Type B pancreatic cell (in vitro differentiated cells): Measurements from ENCODE around the gene COMTD1. TPM values are rescaled to one million over a fixed set of nuclear protein-coding genes. Genes with fewer than 3 reads are reported as not detected.
"Not testable (repeated sequence)": the region's sequence is repeated elsewhere in the genome, so short reads cannot be mapped to it uniquely, and the experiment has no call there.

ENCODE experiments used
- DNase-seq: peaks from one replicate; pipeline ENCODE4 v3.0.0; 2021; ENCODE audit warnings: mixed read lengths; ENCODE audit not compliant: unreplicated experiment; ENCODE audit errors: extremely low spot score
- H3K27ac Mint-ChIP-seq: 2 replicates; pipeline ENCODE4 v1.8.0; 2021; ENCODE audit warnings: mild to moderate bottlenecking, mixed read lengths
- H3K27me3 Mint-ChIP-seq: 2 replicates; pipeline ENCODE4 v1.8.0; 2021; ENCODE audit warnings: mixed read lengths
- H3K36me3 Mint-ChIP-seq: 2 replicates; pipeline ENCODE4 v1.8.0; 2021; ENCODE audit warnings: mixed read lengths
- H3K4me1 Mint-ChIP-seq: one replicate; pipeline ENCODE4 v1.8.0; 2021; ENCODE audit warnings: mixed read lengths; ENCODE audit not compliant: unreplicated experiment
- H3K4me3 Mint-ChIP-seq: 2 replicates; pipeline ENCODE4 v1.8.0; 2021; ENCODE audit warnings: mild to moderate bottlenecking, mixed read lengths
- H3K9me3 Mint-ChIP-seq: 2 replicates; pipeline ENCODE4 v1.8.0; 2021; ENCODE audit warnings: mixed read lengths
- total RNA-seq: library from RNA; stranded (reverse); gene quantifications from 2 replicates; pipeline ENCODE4 v1.2.1, GENCODE V29; 2021; ENCODE audit warnings: low replicate concordance
- TF ChIP-seq, protein P1 (sequence below): fragments of 200-600 bp; sonication (generic); conservative IDR thresholded peaks from 2 replicates; pipeline ENCODE4 v1.5.0; 2021; ENCODE audit warnings: antibody characterized with exemption, mild to moderate bottlenecking

Gene COMTD1
- total RNA-seq, 1 donor from 2014 or later, result 40.4 TPM

DNA sequence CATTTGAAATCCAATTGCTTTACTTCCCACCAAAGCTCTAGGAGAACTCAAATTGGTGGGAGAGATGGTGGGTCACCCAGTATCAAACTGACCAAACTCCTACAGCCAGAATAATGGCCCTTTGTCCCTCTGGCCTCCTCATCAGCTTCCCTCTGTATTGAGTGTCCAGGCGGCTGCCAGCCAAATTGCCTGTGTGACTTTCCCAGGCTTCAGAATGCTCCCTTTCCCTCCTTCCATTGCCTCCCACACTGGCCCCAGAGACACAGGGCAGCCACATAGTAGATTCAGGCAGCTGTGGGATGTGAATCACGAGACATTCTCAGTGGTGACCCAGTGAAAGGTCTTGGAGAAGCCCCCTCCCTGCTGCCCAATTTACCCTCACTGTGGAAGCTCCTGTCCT, 37.9 kb downstream of the COMTD1 start:
- Mint-ChIP-seq H3K4me1 (peaks cover 4% of the 10 kb centered on the region), H3K27me3 (no peaks in the 10 kb centered on the region), H3K27ac (no peak overlapping the region), H3K36me3 (no peaks in the 10 kb centered on the region), H3K4me3 (no peak overlapping the region), H3K9me3 (peaks cover 5% of the 10 kb centered on the region)
- TF ChIP-seq, protein P1, sequence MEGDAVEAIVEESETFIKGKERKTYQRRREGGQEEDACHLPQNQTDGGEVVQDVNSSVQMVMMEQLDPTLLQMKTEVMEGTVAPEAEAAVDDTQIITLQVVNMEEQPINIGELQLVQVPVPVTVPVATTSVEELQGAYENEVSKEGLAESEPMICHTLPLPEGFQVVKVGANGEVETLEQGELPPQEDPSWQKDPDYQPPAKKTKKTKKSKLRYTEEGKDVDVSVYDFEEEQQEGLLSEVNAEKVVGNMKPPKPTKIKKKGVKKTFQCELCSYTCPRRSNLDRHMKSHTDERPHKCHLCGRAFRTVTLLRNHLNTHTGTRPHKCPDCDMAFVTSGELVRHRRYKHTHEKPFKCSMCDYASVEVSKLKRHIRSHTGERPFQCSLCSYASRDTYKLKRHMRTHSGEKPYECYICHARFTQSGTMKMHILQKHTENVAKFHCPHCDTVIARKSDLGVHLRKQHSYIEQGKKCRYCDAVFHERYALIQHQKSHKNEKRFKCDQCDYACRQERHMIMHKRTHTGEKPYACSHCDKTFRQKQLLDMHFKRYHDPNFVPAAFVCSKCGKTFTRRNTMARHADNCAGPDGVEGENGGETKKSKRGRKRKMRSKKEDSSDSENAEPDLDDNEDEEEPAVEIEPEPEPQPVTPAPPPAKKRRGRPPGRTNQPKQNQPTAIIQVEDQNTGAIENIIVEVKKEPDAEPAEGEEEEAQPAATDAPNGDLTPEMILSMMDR, result no peak
- DNase-seq, result no peak

DNA sequence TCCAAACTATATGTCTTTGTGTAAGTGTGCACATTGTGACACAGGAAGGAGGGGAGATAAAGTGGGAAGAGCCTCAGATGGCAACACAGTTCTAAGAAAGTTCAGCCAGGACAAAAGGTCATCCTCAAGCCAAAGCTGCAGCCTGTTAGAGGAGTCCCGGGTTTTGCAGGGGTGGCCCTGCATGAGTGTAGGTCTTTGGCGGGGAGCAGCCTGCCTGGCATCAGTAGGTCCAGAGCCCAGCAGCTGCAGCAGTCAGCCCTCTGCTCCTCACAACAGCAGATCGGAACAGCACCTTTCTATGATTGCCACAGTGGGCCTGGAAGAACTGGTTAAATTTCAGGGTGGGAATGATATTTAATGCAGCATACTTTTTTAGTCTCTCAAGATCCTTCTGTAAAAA, 38.7 kb downstream of the COMTD1 start:
- no peak overlapping the region for H3K27ac Mint-ChIP-seq
- peaks cover 5% of the 10 kb centered on the region for H3K9me3 Mint-ChIP-seq
- no peaks in the 10 kb centered on the region for H3K27me3 Mint-ChIP-seq
- no peak for DNase-seq
- H3K4me1 Mint-ChIP-seq, result peaks cover 4% of the 10 kb centered on the region
- TF ChIP-seq, protein P1, result no peak
- no peaks in the 10 kb centered on the region for H3K36me3 Mint-ChIP-seq
- no peak overlapping the region for H3K4me3 Mint-ChIP-seq

DNA sequence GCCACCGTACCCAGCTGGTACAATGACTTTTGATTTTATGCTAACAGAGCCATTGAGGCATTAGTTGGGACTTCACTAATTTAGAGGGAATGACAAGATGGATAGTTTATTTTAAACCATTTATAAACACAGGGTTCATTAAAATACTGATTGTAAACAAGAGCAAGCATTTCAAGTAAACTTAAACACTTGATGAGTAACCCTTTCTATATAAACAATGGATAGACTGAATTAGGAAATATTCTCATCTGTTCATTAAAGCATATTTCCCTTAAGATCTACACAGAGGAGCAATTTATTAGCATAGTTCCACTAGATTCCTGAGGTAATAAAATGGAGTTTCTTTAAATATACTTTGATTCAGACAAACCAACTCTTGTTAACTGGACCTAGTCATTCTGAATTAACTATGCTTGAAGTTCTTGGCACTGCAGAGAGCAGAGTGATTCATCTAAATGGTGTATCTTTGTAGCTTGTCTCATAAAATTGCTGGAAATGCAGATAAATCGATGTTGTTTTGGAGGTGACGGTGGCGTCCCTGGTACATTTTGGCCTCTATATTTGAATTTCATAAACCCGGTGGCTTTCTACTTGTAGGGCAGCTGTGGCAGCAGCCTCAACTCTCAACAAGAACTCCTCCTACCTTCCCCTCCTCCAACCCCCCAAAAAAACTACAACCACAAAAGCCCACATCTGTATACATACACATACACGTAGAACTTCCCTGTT, 40.6 kb downstream of the COMTD1 start:
- Mint-ChIP-seq H3K36me3 (no peaks in the 10 kb centered on the region), H3K27me3 (no peaks in the 10 kb centered on the region), H3K4me1 (peaks cover 8% of the 10 kb centered on the region), H3K9me3 (no peaks in the 10 kb centered on the region), H3K4me3 (no peak overlapping the region), H3K27ac (no peak overlapping the region)
- TF ChIP-seq, protein P1, result no peak
- DNase-seq, result no peak

DNA sequence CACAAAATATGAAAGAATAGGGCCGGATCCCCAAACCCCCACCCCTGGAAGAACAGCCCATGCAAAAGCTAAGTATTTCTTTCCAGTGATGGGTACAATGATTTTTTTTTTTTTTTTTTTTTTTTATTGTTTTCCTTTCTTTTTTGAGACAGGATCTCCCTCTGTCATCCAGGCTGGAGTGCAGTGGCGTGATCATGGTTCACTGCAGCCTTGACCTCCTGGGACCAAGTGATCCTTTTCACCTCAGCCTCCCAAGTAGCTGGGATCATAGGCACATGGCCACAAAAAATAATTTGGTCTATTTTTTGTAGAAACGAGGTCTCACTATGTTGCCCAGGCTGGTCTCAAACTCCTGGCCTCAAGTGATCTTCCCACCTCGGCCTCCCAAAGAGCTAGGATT, 41.1 kb downstream of the COMTD1 start:
- DNase-seq, H3K27me3 Mint-ChIP-seq, H3K4me3 Mint-ChIP-seq, H3K9me3 Mint-ChIP-seq, H3K4me1 Mint-ChIP-seq, H3K27ac Mint-ChIP-seq, H3K36me3 Mint-ChIP-seq: not testable (repeated sequence)

DNA sequence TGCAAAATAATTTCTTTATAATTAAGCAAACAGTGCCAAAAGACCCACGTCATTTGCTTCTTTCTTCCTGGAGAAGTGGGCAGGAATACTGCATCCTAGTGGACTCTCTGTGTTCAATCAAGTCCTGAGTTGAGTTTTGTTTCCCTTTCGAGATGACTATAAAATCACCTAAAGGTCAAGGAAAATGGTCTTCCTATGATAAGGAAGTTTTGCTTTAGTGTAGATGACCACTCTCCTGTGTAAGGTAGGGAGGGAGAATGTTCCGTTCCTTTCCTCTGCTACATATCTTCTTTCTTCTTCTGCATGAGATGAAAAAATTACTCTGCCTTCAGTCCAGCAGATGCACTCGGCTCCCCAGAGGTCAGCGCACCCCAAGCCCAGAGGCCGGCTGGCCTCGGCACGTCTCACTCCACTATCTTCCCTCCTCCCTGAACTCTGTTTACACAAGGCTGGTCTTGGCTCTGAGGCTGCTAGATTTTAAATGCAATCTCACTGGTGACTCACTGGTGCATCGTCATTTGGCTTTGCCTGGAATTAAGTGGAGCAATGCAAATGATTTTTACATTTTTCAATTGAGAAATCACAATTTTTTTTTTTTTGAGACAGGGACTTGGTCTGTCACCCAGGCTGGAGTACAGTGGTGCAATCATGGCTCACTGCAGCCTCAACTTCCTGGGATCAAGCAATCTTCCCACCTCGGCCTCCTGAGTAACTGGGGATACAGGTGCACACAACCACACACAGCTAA, 43.8 kb downstream of the COMTD1 start:
- DNase-seq, result no peak
- H3K36me3 Mint-ChIP-seq, result no peaks in the 10 kb centered on the region
- H3K9me3 Mint-ChIP-seq, result no peaks in the 10 kb centered on the region
- peak overlapping the region; percentile 91 for H3K27ac Mint-ChIP-seq
- peaks cover 8% of the 10 kb centered on the region for H3K4me1 Mint-ChIP-seq
- no peaks in the 10 kb centered on the region for H3K27me3 Mint-ChIP-seq
- TF ChIP-seq, protein P1, result no peak
- peak overlapping the region; percentile 5 for H3K4me3 Mint-ChIP-seq
